H1 (cell line): Measurements from ENCODE around the gene RPS27A. TPM values are rescaled to one million over a fixed set of nuclear protein-coding genes. Genes with fewer than 3 reads are reported as not detected.
"Not testable (repeated sequence)": the region's sequence is repeated elsewhere in the genome, so short reads cannot be mapped to it uniquely, and the experiment has no call there.

Experiments
- CTCF ChIA-PET: fragments of 300-600 bp; sonication (Branson Sonifier 250); formaldehyde crosslinking; loops from one replicate; lab custom pipeline; 2021; ENCODE audit not compliant: partially characterized antibody; lab: Charles Lee
- POLR2A ChIA-PET: fragments of 300-600 bp; sonication (Branson Sonifier 250); formaldehyde crosslinking; loops from one replicate; lab custom pipeline; 2021; ENCODE audit warnings: inconsistent platforms; ENCODE audit not compliant: partially characterized antibody; lab: Charles Lee
- DNase-seq, 2 experiments: peaks; one replicate each; pipeline versions ENCODE4 v3.0.0 to v3.0.0-alpha.2; 2010 to 2022; ENCODE audit warnings: low spot score in 2 of 2, low read depth in 1 of 2, mixed read lengths in 1 of 2
- FAIRE-seq: peaks from 2 replicates; lab custom pipeline; 2011; peaks lifted over from hg19 to GRCh38; lab: Jason Lieb, UNC
- H2AFZ ChIP-seq: 2 replicates; pipeline ENCODE4 v1.8.1; 2012; ENCODE audit warnings: low read length, inconsistent platforms
- H2AK5ac ChIP-seq: 2 replicates; pipeline ENCODE4 v1.6.1; 2013; ENCODE audit warnings: low read depth, low read length
- H2BK120ac ChIP-seq: replicated peaks from 2 replicates; pipeline ENCODE3; 2013; ENCODE audit warnings: low read depth, low read length, inconsistent platforms
- H2BK12ac ChIP-seq: 2 replicates; pipeline ENCODE4 v1.6.1; 2013; ENCODE audit warnings: low read depth, low read length
- H2BK15ac ChIP-seq: 2 replicates; pipeline ENCODE4 v1.6.1; 2013; ENCODE audit warnings: low read length
- H2BK20ac ChIP-seq: 2 replicates; pipeline ENCODE4 v1.6.1; 2013; ENCODE audit warnings: low read length
- H2BK5ac ChIP-seq: 2 replicates; pipeline ENCODE4 v1.6.1; 2013; ENCODE audit warnings: low read depth, low read length
- H3K14ac ChIP-seq: 2 replicates; pipeline ENCODE4 v1.6.1; 2013; ENCODE audit warnings: inconsistent platforms; ENCODE audit not compliant: insufficient read length
- H3K18ac ChIP-seq: 2 replicates; pipeline ENCODE4 v1.6.1; 2013; ENCODE audit warnings: low read length; ENCODE audit errors: extremely low read depth
- H3K23ac ChIP-seq: 2 replicates; pipeline ENCODE4 v1.6.1; 2013; ENCODE audit warnings: inconsistent platforms; ENCODE audit not compliant: insufficient read length
- H3K23me2 ChIP-seq: 2 replicates; pipeline ENCODE4 v1.6.1; 2013; ENCODE audit warnings: low read depth, low read length
- H3K27ac ChIP-seq: 2 replicates; pipeline ENCODE4 v1.6.1; 2011; ENCODE audit warnings: low read depth, low read length, inconsistent platforms
- H3K27me3 ChIP-seq, 4 experiments: replicated peaks in 1 of 4; 1 replicate in 1 of 4; 2 replicates in 3 of 4; pipeline versions ENCODE4 v1.6.1 to v1.8.1; 2011 to 2013; ENCODE audit warnings: low read length in 3 of 4, mild to moderate bottlenecking in 3 of 4, inconsistent platforms in 2 of 4, mixed read lengths in 2 of 4, moderate library complexity in 1 of 4; ENCODE audit not compliant: control insufficient read depth in 3 of 4, insufficient read depth in 3 of 4; ENCODE audit errors: extremely low read depth in 1 of 4
- H3K36me3 ChIP-seq, 4 experiments: 2 replicates each; pipeline versions ENCODE4 v1.6.1 to v1.8.1; 2011 to 2013; ENCODE audit warnings: mild to moderate bottlenecking in 4 of 4, low read length in 3 of 4, moderate library complexity in 2 of 4, control low read depth in 1 of 4, inconsistent platforms in 1 of 4; ENCODE audit not compliant: insufficient read depth in 4 of 4, control insufficient read depth in 2 of 4
- H3K4ac ChIP-seq: replicated peaks from 2 replicates; pipeline ENCODE3; 2013; ENCODE audit warnings: low read length, low read depth, mixed read lengths, inconsistent platforms; ENCODE audit not compliant: insufficient read length
- H3K4me1 ChIP-seq, 4 experiments: replicated peaks in 1 of 4; 1 replicate in 1 of 4; 2 replicates in 3 of 4; pipeline versions ENCODE4 v1.6.1 to v1.8.1; 2011 to 2013; ENCODE audit warnings: low read length in 3 of 4, inconsistent platforms in 2 of 4, mixed read lengths in 1 of 4; ENCODE audit not compliant: insufficient read depth in 4 of 4, control insufficient read depth in 3 of 4
- H3K4me2 ChIP-seq, 2 experiments: 2 replicates each; pipeline versions ENCODE4 v1.6.1 to v1.8.1; 2011 to 2013; ENCODE audit warnings: low read depth in 2 of 2, low read length in 2 of 2, control low read depth in 1 of 2, inconsistent platforms in 1 of 2, mild to moderate bottlenecking in 1 of 2; ENCODE audit not compliant: insufficient read depth in 1 of 2
- H3K4me3 ChIP-seq, 4 experiments: fragments of 200-600, 300-600 bp in 1 of 4; sonication (generic), shearing (Covaris generic), sonication (Bioruptor Twin) in 1 of 4; 2 replicates each; pipeline versions ENCODE4 v1.5.1 to v1.8.1; 2011 to 2016; ENCODE audit warnings: low read length in 4 of 4, low read depth in 3 of 4, control low read depth in 2 of 4, inconsistent platforms in 2 of 4, mild to moderate bottlenecking in 2 of 4, mixed read lengths in 1 of 4, moderate library complexity in 1 of 4; ENCODE audit not compliant: insufficient read depth in 2 of 4; ENCODE audit errors: extremely low read depth in 1 of 4
- H3K56ac ChIP-seq: replicated peaks from 2 replicates; pipeline ENCODE3; 2013; ENCODE audit warnings: low read depth, mild to moderate bottlenecking, mixed read lengths, low read length, inconsistent platforms; ENCODE audit not compliant: insufficient read length
- H3K79me1 ChIP-seq: 2 replicates; pipeline ENCODE4 v1.6.1; 2013; ENCODE audit warnings: low read depth, low read length, control low read depth
- H3K79me2 ChIP-seq, 2 experiments: 2 replicates each; pipeline versions ENCODE4 v1.6.1 to v1.8.1; 2012 to 2013; ENCODE audit warnings: low read length in 2 of 2, mild to moderate bottlenecking in 2 of 2, inconsistent platforms in 1 of 2; ENCODE audit not compliant: insufficient read depth in 2 of 2, control insufficient read depth in 1 of 2
- H3K9ac ChIP-seq, 4 experiments: replicated peaks in 1 of 4; 1 replicate in 1 of 4; 2 replicates in 3 of 4; pipeline versions ENCODE4 v1.6.1 to v1.8.1; 2011 to 2013; ENCODE audit warnings: low read depth in 3 of 4, low read length in 3 of 4, control low read depth in 2 of 4, mild to moderate bottlenecking in 2 of 4, moderate library complexity in 2 of 4, inconsistent platforms in 1 of 4; ENCODE audit errors: extremely low read depth in 1 of 4
- H3K9me3 ChIP-seq, 2 experiments: 2 replicates each; pipeline versions ENCODE4 v1.6.1 to v1.8.1; 2012 to 2013; ENCODE audit warnings: mild to moderate bottlenecking in 2 of 2, moderate library complexity in 2 of 2, control low read depth in 1 of 2, inconsistent platforms in 1 of 2, low read depth in 1 of 2, low read length in 1 of 2, mixed read lengths in 1 of 2; ENCODE audit not compliant: insufficient read depth in 2 of 2
- H4K20me1 ChIP-seq, 2 experiments: replicated peaks in 1 of 2; 2 replicates each; pipeline versions ENCODE3 to v1.8.1; 2011 to 2013; ENCODE audit warnings: inconsistent platforms in 2 of 2, low read length in 2 of 2, mild to moderate bottlenecking in 1 of 2; ENCODE audit not compliant: insufficient read depth in 2 of 2, control insufficient read depth in 1 of 2
- H4K5ac ChIP-seq: 2 replicates; pipeline ENCODE4 v1.6.1; 2013; ENCODE audit warnings: low read length, low read depth, mixed read lengths, inconsistent platforms; ENCODE audit not compliant: insufficient read length
- H4K8ac ChIP-seq: 2 replicates; pipeline ENCODE4 v1.8.0; 2013; ENCODE audit warnings: mild to moderate bottlenecking, moderate library complexity, low read length, inconsistent platforms; ENCODE audit not compliant: insufficient read depth; ENCODE audit errors: extremely low read depth
- H4K91ac ChIP-seq: replicated peaks from 2 replicates; pipeline ENCODE3; 2013; ENCODE audit warnings: low read length, mixed read lengths, inconsistent platforms; ENCODE audit not compliant: insufficient read length
- BCL11A ChIP-seq, 2 experiments: IDR thresholded peaks; one replicate each; pipeline ENCODE4 v1.6.1; 2011; ENCODE audit warnings: low read depth in 2 of 2, low read length in 2 of 2, mild to moderate bottlenecking in 2 of 2
- BRCA1 ChIP-seq: IDR thresholded peaks from 2 replicates; pipeline ENCODE4 v1.6.1; 2012; ENCODE audit warnings: low read depth, low read length, improper control_type of control experiment
- CEBPB ChIP-seq: IDR thresholded peaks from 2 replicates; pipeline ENCODE4 v1.6.1; 2012; ENCODE audit warnings: low read depth, low read length
- EZH2 ChIP-seq: fragments of 200-600 bp; sonication (generic); IDR thresholded peaks from 2 replicates; pipeline ENCODE4 v1.7.1; 2012; ENCODE audit warnings: low read depth, mild to moderate bottlenecking, moderate library complexity, low read length, inconsistent platforms; ENCODE audit not compliant: severe bottlenecking
- JUN ChIP-seq: IDR thresholded peaks from 2 replicates; pipeline ENCODE4 v1.6.1; 2011; ENCODE audit warnings: low read depth, mild to moderate bottlenecking, improper control_type of control experiment, low read length
- SIX5 ChIP-seq: IDR thresholded peaks from 2 replicates; pipeline ENCODE4 v1.6.1; 2011; ENCODE audit warnings: mild to moderate bottlenecking, low read depth, low read length
- TAF7 ChIP-seq: optimal IDR thresholded peaks from 2 replicates; pipeline ENCODE3; 2011; ENCODE audit warnings: low read depth, mild to moderate bottlenecking, inconsistent platforms, low read length, moderate library complexity, borderline replicate concordance
- WGBS, 2 experiments: shearing (Covaris generic) in 1 of 2; methylation state at CpG; one replicate each; pipeline versions ENCODE4 v1.1.6 to v1.1.7; 2013 to 2015; ENCODE audit warnings: low lambda C conversion rate in 2 of 2, mixed read lengths in 2 of 2, inconsistent platforms in 1 of 2, low coverage in 1 of 2, missing lambda C conversion rate in 1 of 2; ENCODE audit not compliant: insufficient replicate concordance in 2 of 2, insufficient coverage in 1 of 2, insufficient read length in 1 of 2; ENCODE audit errors: extremely low coverage in 1 of 2, missing lambda C conversion rate in 1 of 2; 5-methylcytosine and 5-hydroxymethylcytosine counted together
- polyA plus RNA-seq, 7 experiments: library from polyadenylated mRNA; depleted of rRNA in 3 of 7; stranded (reverse) in 5 of 7; unstranded in 2 of 7; fragments of >200 nt in 5 of 7; fragments of 200-250 nt in 2 of 7; gene quantifications; 1 replicate in 5 of 7; 2 replicates in 1 of 7; 4 replicates in 1 of 7; pipeline versions ENCODE4 v1.2.1 to v1.2.3, GENCODE V29; 2011 to 2013; ENCODE audit warnings: missing spikeins in 2 of 7, mixed read lengths in 2 of 7
- total RNA-seq: library from RNA; stranded (reverse); fragmentation: NEBNext Ultra II Directional; extraction: Animal tissue kit (Norgen Biotek cat#: 25700); gene quantifications from 2 replicates; pipeline ENCODE4 v1.2.1, GENCODE V29; 2021

RPS27A gene
- total and polyA plus RNA-seq, 2 of the 8 experiments (the other 6 are each of a cell fraction or from before 2014, with no cell fraction given): 1,431 to 1,682 TPM

- TF ChIP-seq SIX5 (no peak), JUN (no peak), BRCA1 (no peak), EZH2 (no peak), BCL11A (IDR thresholded peaks at IDR 0.05; ENCODE audit: low read depth in 2 of 2, low read length in 2 of 2) (no peak), TAF7 (no peak), CEBPB (no peak)
Measured at GRCh38 chr2:55239656-55240222, 7.3 kb downstream of the RPS27A start (continued).

DNA sequence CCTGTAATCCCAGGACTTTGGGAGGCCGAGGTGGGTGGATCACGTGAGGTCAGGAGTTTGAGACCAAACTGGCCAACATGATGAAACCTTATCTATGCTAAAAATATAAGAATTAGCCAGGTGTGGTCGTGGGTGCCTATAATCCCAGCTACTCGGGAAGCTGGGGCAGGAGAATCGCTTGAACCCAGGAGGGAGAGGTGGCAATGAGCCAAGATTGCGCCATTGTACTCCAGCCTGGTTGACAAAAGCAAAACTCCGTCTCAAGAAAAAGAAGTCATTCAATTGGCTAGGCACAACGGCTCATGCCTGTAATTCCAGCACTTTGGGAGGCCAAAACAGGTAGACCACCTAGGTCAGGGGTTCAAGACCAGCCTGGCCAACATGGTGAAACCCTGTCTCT lies 9.1 kb downstream of the RPS27A start:
- CTCF ChIA-PET, H4K8ac ChIP-seq, H3K9me3 ChIP-seq, H3K4me3 ChIP-seq, H3K9ac ChIP-seq, H4K91ac ChIP-seq, H3K79me2 ChIP-seq, DNase-seq, H2AFZ ChIP-seq, H3K4ac ChIP-seq, FAIRE-seq, H3K56ac ChIP-seq, H3K4me2 ChIP-seq, H2BK120ac ChIP-seq, H3K79me1 ChIP-seq, H3K18ac ChIP-seq, H3K27me3 ChIP-seq, H2BK20ac ChIP-seq, H4K20me1 ChIP-seq, H2AK5ac ChIP-seq, H3K27ac ChIP-seq, H3K23ac ChIP-seq, H2BK5ac ChIP-seq, H3K23me2 ChIP-seq, H3K4me1 ChIP-seq, H4K5ac ChIP-seq, H3K14ac ChIP-seq, H2BK12ac ChIP-seq, H2BK15ac ChIP-seq, POLR2A ChIA-PET: not testable (repeated sequence)
- 95% methylated on average over 8 of the region's 8 CpGs; no CpG with 5 or more reads in 1 of the 2 experiments for WGBS, 2 experiments
- H3K36me3 ChIP-seq: peaks cover 0 to 54% (median 9%) of the 10 kb centered on the region in 4 experiments; a peak in 4 of 8 replicates
